Measurements from ENCODE around the gene FGF22.

FGF22 gene

DNA sequence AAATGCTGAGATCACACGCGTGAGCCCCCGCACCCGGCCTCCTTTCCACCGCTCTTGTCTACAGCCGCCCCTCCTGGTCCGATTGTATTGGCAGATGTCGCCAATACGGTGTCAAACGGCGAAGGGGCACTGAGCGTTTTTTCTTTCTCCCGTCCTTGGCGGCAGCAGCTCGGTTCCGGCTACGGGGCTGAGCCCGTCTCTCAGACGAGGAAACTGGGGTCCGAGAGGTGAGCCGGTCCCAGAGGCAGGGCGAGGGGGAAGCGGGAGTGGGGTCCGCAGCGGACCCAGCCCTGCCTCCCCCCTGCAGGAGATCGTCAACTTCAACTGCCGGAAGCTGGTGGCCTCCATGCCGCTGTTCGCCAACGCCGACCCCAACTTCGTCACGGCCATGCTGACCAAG, 26.7 kb upstream of the FGF22 start:
- DNase-seq (ENCODE audit: low read depth): no peak
- in situ Hi-C loops (cut with HindIII; ENCODE audit: low sequenced_read_pairs): no loop called here
- TF ChIP-seq, protein P1, sequence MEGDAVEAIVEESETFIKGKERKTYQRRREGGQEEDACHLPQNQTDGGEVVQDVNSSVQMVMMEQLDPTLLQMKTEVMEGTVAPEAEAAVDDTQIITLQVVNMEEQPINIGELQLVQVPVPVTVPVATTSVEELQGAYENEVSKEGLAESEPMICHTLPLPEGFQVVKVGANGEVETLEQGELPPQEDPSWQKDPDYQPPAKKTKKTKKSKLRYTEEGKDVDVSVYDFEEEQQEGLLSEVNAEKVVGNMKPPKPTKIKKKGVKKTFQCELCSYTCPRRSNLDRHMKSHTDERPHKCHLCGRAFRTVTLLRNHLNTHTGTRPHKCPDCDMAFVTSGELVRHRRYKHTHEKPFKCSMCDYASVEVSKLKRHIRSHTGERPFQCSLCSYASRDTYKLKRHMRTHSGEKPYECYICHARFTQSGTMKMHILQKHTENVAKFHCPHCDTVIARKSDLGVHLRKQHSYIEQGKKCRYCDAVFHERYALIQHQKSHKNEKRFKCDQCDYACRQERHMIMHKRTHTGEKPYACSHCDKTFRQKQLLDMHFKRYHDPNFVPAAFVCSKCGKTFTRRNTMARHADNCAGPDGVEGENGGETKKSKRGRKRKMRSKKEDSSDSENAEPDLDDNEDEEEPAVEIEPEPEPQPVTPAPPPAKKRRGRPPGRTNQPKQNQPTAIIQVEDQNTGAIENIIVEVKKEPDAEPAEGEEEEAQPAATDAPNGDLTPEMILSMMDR (IDR thresholded peaks at IDR 0.05; ENCODE audit: low read depth, low read length, missing control alignments): no peak
- H3K4me3 ChIP-seq (ENCODE audit: low read depth, low read length): no peak overlapping the region

GRCh38 chr19:613732-614567, 25.7 kb upstream of the FGF22 start:
- no peak overlapping the region for H3K4me3 ChIP-seq (ENCODE audit: low read depth, low read length)
- in situ Hi-C loops (cut with HindIII; ENCODE audit: low sequenced_read_pairs): no loop called here
- TF ChIP-seq, protein P1 (IDR thresholded peaks at IDR 0.05; ENCODE audit: low read depth, low read length, missing control alignments): no peak
- no peak for DNase-seq (ENCODE audit: low read depth)

DNA sequence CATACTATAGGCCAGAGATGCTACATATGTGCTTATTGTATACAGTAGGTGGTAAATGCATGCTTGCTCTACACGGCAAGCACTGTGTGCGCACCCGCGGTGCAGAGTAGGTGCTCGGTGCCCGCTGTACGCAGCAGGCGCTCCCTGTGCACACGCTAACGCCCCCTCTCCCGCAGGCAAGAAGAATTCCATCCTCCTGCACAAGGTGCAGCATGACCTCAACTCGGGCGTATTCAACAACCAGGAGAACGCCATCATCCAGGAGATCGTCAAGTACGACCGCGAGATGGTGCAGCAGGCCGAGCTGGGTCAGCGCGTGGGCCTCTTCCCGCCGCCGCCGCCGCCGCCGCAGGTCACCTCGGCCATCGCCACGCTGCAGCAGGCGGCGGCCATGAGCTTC, 24.1 kb upstream of the FGF22 start:
- TF ChIP-seq, protein P1 (IDR thresholded peaks at IDR 0.05; ENCODE audit: low read depth, low read length, missing control alignments): no peak
- no peak overlapping the region for H3K4me3 ChIP-seq (ENCODE audit: low read depth, low read length)
- in situ Hi-C loops (cut with HindIII; ENCODE audit: low sequenced_read_pairs): no loop called here
- DNase-seq (ENCODE audit: low read depth): no peak

- H3K4me3 ChIP-seq (ENCODE audit: low read depth, low read length): no peak overlapping the region
- DNase-seq (ENCODE audit: low read depth): no peak
- in situ Hi-C loops (cut with HindIII; ENCODE audit: low sequenced_read_pairs): no loop called here
- TF ChIP-seq, protein P1 (IDR thresholded peaks at IDR 0.05; ENCODE audit: low read depth, low read length, missing control alignments): no peak
These were observed 23.5 kb upstream of the FGF22 start for GRCh38 chr19:616062-616700.

DNA sequence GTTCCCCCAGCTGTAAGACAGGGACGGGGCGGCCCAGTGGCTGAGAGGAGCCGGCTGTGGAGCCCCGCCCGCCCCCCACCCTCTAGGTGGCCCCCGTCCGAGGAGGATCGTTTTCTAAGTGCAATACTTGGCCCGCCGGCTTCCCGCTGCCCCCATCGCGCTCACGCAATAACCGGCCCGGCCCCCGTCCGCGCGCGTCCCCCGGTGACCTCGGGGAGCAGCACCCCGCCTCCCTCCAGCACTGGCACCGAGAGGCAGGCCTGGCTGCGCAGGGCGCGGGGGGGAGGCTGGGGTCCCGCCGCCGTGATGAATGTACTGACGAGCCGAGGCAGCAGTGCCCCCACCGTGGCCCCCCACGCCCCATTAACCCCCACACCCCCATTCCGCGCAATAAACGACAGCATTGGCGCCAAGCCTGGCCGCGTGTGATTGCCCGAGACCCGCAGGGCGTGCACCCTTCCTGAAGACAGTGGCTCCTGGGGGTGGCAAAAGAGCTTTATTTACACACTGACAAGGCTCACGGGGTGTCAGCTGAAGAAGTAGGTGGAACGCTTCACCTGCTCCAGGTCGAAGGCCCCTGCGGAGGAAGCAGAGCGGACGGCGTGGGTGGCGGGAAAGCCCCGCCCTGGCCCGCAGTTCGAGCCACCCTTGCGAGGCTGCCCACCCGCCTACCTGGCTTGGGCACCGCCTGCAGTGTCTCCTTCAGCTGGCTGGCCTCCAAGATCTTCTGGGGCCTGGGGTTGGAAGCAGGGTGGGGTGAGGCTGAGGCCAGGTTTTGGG, 22.7 kb upstream of the FGF22 start:
- in situ Hi-C loops (cut with HindIII; ENCODE audit: low sequenced_read_pairs): no loop called here
- no peak for DNase-seq (ENCODE audit: low read depth)
- TF ChIP-seq, protein P1 (IDR thresholded peaks at IDR 0.05; ENCODE audit: low read depth, low read length, missing control alignments): no peak
- no peak overlapping the region for H3K4me3 ChIP-seq (ENCODE audit: low read depth, low read length)

DNA sequence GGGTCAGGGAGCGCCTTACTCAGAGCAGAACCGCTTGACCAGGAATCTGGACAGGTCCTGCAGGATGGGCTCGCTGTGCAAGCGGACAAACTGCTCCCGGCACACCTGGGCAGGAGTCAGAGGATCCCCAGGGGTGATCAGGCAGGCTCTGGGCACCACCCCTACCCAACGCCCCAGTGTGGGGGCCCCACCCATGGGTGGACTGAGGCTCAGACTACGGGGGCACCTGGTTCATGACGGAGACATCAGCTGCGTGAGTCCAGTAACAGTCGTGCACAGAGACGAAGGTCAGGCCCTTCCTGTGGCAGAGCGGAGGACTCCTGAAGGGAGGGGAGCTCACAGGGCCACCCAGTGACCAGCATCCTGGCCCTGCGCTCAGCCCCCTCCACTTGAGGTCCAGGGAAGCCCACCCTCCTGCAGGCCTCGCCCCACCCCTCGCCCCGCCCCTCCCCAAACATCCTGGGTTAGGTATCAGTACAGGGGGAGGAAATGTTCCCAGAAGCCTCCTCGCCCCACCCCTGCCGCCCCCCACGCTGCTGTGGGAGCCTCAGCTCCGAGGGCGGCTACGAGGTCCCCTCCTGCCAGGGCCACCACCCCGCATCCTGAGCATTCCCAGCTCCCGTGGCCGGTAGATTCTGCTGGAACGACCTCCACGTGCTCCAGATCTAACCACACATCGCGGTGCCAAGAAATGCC, 22.0 kb upstream of the FGF22 start:
- H3K4me3 ChIP-seq (ENCODE audit: low read depth, low read length): no peak overlapping the region
- no peak for DNase-seq (ENCODE audit: low read depth)
- TF ChIP-seq, protein P1 (IDR thresholded peaks at IDR 0.05; ENCODE audit: low read depth, low read length, missing control alignments): no peak
- in situ Hi-C loops (cut with HindIII; ENCODE audit: low sequenced_read_pairs): no loop called here
